GM06990 (cell line): ENCODE data around the gene RBFOX1.

Experiments
- DNase-seq: peaks from one replicate; pipeline ENCODE4 v3.0.0-alpha.2; 2011; ENCODE audit not compliant: insufficient read length; ENCODE audit errors: extremely low read depth
- H3K27me3 ChIP-seq: replicated peaks from 2 replicates; pipeline ENCODE4 v1.6.0; 2011; ENCODE audit warnings: low read length; ENCODE audit not compliant: control insufficient read depth, insufficient read depth
- H3K36me3 ChIP-seq: 2 replicates; pipeline ENCODE4 v1.5.1; 2011; ENCODE audit warnings: low read length; ENCODE audit not compliant: control insufficient read depth, insufficient read depth
- H3K4me3 ChIP-seq: replicated peaks from 2 replicates; pipeline ENCODE4 v1.5.1; 2011; ENCODE audit warnings: low read depth, mild to moderate bottlenecking, control low read depth, low read length
- TF ChIP-seq, protein P1 (sequence below): IDR thresholded peaks from 2 replicates; pipeline ENCODE4 v1.5.1; 2011; ENCODE audit warnings: low read length, control low read depth, mild to moderate bottlenecking, inconsistent platforms; ENCODE audit not compliant: insufficient read depth, poor library complexity, severe bottlenecking

RBFOX1 gene

DNA sequence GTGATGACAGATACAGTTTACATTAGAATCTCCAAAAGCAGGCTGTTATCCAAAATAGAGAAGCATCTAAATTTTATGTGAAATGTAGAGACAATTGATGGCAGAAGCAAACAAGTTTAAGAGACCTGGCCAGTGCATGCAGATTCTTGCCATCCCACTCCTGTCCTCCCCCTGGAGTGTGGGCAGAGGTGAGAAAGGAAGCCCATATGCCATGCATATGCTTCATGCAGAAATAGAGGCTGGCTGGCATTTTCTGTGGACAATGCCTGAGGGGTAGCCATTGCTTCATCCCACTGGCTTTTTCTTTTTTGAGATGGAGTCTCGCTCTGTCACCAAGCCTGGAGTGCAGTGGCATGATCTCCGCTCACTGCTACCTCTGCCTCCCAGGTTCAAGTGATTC, 382.1 kb downstream of the RBFOX1 start:
- DNase-seq = no peak
- TF ChIP-seq, protein P1, sequence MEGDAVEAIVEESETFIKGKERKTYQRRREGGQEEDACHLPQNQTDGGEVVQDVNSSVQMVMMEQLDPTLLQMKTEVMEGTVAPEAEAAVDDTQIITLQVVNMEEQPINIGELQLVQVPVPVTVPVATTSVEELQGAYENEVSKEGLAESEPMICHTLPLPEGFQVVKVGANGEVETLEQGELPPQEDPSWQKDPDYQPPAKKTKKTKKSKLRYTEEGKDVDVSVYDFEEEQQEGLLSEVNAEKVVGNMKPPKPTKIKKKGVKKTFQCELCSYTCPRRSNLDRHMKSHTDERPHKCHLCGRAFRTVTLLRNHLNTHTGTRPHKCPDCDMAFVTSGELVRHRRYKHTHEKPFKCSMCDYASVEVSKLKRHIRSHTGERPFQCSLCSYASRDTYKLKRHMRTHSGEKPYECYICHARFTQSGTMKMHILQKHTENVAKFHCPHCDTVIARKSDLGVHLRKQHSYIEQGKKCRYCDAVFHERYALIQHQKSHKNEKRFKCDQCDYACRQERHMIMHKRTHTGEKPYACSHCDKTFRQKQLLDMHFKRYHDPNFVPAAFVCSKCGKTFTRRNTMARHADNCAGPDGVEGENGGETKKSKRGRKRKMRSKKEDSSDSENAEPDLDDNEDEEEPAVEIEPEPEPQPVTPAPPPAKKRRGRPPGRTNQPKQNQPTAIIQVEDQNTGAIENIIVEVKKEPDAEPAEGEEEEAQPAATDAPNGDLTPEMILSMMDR = no peak
- H3K4me3 ChIP-seq = no peak overlapping the region

DNA sequence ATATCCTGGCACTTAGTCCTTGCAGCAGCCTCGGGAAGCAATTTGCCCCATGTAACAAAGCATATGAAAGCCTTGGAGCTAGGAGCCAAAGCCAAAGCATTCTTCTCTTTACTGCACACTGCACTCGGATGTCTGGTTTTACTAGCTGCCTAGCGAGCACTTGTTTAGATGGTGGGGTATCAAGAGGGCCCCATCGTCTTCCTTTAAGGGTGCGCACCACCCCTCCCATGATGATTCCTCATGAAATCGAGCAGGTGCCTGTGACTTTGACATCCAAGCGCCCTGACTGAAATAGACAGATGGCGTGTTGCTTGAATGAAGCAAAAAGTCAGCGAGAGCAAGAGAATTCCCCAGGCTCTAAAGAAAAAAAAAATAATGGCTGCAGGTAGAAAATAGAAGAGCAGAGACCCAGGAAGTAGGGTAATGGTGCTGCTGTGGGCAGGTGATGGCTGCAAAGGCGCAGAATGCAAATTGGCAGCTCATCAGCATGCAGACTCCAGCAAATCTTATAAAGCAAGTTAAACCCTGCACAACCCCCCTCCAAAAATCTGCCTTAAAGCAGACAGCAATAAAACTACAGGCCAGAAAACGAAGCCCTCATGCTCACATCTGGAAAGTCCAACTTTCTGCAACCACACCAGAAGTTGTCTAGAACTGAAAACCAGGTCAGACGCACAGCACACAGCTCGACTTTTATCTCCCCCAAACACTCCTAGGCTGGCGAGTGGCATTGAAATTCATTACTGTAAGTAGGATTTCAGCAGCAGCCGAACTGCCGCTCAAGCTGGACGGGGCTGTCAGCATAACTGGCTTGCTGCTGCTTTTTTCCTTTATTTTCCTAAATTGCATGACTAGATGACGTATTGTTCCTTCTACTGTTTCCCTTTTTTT, 384.3 kb downstream of the RBFOX1 start:
- H3K36me3 ChIP-seq = no peaks in the 10 kb centered on the region
- TF ChIP-seq, protein P1 = no peak
- no peaks in the 10 kb centered on the region for H3K27me3 ChIP-seq
- H3K4me3 ChIP-seq = no peak overlapping the region
- no peak for DNase-seq

More for the DNA sequence above, 382.1 kb downstream of the RBFOX1 start:
- Histone ChIP-seq H3K36me3 (no peaks in the 10 kb centered on the region), H3K27me3 (no peaks in the 10 kb centered on the region)

DNA sequence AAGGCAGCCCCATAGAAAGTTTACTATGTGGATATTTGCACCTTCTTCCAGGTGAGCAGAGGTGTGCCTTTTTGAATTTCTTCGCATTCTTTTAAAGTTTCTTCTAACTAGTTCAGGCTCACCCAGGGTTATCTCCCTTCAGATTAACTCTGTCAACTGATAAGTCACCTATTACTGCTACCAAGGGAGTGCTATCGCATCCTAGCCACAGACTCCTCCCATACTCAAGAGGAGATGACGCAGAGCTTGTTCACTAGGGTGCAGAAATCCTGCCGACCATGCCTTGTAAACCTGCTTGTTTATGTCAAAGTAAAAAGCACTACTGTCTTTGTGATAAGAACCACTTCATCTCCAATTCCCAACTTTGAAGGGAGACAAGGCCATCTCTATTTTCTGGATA, 390.1 kb downstream of the RBFOX1 start:
- Histone ChIP-seq H3K4me3 (no peak overlapping the region), H3K27me3 (no peaks in the 10 kb centered on the region), H3K36me3 (no peaks in the 10 kb centered on the region)
- TF ChIP-seq, protein P1 = no peak
- no peak for DNase-seq

DNA sequence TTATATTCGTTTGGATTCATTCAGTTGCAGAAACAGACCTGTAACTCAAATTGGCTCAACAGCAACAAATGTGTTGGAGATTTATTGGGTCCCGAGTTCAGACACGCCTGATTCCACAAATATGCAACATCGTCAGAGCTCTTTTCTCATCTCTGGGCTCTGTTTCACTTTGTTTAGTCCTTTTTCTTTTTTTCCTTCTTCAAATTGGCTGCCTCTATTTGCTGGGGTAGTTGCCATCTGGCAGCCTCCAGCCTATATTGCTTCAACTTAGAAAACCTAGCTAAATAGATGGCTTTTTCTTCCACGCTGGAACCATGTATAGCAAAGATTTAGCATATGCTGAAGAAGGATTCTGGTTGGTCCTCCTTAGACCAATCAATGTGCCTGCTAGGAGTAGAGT, 398.5 kb downstream of the RBFOX1 start:
- no peak for DNase-seq
- Histone ChIP-seq H3K27me3 (no peaks in the 10 kb centered on the region), H3K4me3 (no peak overlapping the region), H3K36me3 (no peaks in the 10 kb centered on the region)
- TF ChIP-seq, protein P1 = no peak

DNA sequence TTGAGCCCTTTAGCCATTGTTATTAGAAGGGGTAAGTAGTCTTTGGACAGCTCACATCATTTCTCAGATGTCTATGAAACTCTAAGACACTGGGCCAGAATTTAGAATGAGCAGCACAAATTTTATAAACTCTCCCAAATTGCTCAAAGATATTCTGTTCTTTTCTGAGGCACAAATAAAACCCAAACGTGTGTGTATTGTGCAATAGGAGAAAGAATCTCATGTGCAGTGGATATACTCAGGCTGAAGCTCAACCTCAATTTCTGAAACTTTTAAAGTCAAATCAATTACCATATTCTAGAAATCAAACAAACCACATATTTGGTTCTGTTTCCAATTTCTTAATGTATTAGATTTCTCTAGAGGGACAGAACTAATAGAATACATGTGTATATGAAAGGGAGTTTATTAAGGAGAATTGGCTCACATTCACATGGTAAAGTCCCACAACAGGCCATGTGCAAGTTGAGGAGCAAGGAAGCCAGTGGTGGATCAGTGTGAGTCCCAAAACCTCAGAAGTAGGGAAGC, 403.6 kb downstream of the RBFOX1 start:
- TF ChIP-seq, protein P1 = no peak
- H3K4me3 ChIP-seq = no peak overlapping the region
- no peak for DNase-seq
- H3K27me3 ChIP-seq = no peaks in the 10 kb centered on the region
- no peaks in the 10 kb centered on the region for H3K36me3 ChIP-seq

DNA sequence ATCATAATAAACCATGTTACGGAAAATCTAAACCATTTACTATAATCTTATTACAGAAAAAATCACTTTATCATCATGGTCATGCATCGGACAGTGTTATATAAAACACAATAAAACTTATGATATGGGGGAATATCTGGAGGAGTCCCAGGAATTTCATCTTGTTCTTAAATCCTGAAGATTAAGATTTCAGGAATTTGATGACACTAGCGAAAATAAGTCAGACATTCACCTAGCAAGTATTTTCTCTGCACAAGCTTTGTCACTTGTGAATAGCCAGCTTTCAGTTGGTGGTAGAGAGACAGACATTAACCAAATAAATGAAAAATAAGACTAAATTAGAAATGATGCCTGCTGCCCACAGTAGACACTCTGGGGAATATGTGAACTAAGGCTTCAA, 410.0 kb downstream of the RBFOX1 start:
- Histone ChIP-seq H3K27me3 (no peaks in the 10 kb centered on the region), H3K4me3 (no peak overlapping the region), H3K36me3 (no peaks in the 10 kb centered on the region)
- TF ChIP-seq, protein P1 = no peak
- no peak for DNase-seq
